Activated T-helper 1 cell treated with anti-CD3 and anti-CD28 coated beads, Interleukin-2, amount 50 U/mL, for 16 hours (primary cell): ENCODE data around the gene NLRP10.
A peak's percentile ranks its signal among the peaks of the same experiment; 100 is the strongest.
"Not testable (repeated sequence)": the region's sequence is repeated elsewhere in the genome, so short reads cannot be mapped to it uniquely, and the experiment has no call there.

Source experiments
- DNase-seq, 2 donors: peaks; one replicate each; pipeline ENCODE4 v3.0.0-alpha.2; 2020; ENCODE audit warnings: low read depth in 1 of 2, low spot score in 1 of 2

NLRP10 gene

GRCh38 chr11:7965386-7965785 is at the start of gene NLRP10:
NLRP10 (minus strand) TSS chr11:7965447; CDS start chr11:7963495, 1,952 bp downstream.
- no peak for DNase-seq

DNA sequence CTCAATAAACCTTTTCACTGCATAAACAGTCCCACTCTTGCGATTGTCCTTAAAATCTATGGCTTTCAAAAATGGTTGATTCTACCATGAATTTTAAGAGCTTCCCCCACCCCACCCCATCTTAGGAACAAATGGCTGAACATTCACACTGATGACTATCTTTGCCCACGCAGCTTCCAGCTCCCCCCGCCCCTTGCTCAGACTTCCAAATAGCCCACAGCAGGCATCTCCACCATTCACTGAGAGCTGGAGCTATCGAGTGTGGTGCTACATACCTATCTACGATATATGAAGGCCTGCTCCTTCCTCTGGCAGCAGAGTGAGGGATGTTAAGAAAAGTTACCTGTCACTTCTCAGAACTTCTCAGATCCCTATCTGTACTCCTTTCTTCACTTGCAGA is 48.6 kb upstream of the NLRP10 start:
- no peak for DNase-seq

GRCh38 chr11:8011981-8012444 is 46.8 kb upstream of the NLRP10 start:
- no peak for DNase-seq

GRCh38 chr11:8011371-8011770 is 46.1 kb upstream of the NLRP10 start:
- no peak for DNase-seq

- DNase-seq, result no peak
Measured at GRCh38 chr11:8009856-8010255, 44.6 kb upstream of the NLRP10 start.

GRCh38 chr11:8008212-8008611 is 43.0 kb upstream of the NLRP10 start:
- DNase-seq, result no peak

DNA sequence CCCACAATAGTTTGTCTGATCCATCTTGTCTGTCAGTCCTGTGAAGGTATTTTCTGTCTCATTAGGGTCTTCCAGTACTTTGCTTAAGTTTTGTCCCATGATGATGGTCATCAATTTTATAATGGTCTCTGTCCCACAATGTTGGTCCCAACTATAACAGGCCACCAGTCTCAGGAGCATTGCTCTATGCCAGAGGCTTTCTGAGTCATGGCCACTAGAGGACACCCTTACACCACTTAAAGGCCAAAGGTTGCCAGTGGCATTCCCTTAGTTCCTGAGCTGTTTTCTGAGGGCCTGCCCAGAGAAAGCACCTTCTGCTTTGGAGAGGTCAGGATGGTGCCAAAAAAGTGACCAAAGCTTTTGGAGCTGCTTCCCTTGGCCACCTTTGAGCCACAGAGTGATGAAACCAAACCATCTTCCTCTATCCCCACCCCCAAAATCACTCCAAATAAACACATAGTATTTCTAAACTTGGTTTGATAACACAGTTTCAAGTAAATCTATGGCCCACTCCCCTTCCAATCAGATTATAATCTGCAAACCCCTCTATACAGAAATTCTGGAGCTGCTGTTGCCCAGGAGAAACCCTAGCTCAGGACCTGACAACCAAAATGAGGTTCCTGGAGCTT is 41.2 kb upstream of the NLRP10 start:
- DNase-seq, result peak in 1 of 2 donors; percentile 14

DNA sequence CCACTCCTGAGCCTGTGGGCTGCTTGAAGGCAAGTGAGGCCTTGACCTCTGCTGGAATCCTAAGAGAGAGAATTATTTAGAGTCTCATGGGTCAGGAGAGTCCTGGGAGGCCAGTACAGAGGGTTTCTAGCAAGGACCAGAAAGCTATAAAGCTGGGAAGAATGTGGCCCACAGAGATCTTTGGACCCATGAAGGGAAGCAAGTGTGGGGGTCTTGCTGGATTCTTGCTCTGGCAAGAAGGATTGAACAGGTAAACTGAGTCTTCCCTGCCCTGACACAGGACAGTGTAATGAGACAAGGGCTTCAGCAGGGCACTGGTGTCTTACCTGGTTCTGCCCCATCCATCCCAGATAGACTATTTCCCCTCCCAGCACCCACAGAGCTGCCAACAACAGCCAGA is 40.3 kb upstream of the NLRP10 start:
- no peak for DNase-seq

- no peak for DNase-seq
Measured at GRCh38 chr11:8004008-8004407, 38.8 kb upstream of the NLRP10 start.

GRCh38 chr11:8003187-8003586 is 37.9 kb upstream of the NLRP10 start:
- DNase-seq, result no peak

DNA sequence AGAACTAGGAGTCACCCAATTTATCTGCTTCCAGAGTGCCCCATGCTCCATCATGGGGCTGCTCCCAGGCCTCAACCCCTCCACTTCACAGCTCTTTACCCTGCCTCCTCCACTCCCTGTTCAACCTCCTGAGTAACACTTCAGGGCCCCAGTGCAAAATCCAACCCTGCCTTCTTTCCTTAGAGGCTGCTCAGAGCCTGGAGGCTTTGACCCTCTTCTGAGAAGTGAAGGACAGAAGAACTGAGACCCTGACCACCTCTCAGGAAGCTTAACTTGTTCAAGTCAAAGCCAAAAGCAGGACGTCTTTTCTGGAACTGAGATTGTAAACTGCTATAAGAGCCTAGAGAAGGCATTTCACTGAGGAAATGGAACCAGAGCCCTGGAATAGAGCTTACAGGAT is 37.4 kb upstream of the NLRP10 start:
- no peak for DNase-seq

DNA sequence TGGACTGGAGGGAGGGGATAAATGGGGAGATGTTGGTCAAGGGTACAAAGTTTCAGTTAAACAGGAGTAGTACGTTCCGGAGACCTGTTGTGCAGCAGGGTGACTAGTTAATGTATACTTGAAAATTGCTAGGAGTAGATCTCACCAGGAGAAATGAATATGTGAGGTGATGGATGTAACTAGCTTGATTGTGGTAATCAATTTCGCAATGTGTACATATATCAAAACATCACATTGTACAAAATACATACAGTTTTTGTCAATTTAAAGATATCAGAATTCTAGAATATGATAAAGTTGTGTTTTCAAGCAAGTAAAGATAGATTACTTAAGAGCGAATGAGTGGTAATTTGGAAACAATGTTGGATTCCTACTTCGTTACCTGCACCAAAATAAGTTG is 35.1 kb upstream of the NLRP10 start:
- no peak for DNase-seq

DNA sequence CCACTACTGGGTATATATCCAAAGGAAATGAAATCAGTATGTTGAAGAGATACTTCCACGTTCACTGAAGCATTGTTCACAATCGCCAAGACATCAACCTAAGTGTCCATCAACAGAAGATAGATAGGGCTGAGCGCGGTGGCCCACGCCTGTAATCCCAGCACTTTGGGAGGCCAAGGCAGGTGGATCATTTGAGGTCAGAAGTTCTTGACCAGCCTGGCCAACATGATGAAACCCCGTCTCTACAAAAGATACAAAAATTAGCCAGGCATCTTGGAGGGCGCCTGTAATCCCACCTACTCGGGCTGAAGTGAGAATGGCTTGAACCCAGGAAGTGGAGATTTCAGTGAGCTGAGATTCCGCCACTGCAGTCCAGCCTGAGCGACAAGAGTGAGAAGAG is 34.5 kb upstream of the NLRP10 start:
- no peak for DNase-seq

DNA sequence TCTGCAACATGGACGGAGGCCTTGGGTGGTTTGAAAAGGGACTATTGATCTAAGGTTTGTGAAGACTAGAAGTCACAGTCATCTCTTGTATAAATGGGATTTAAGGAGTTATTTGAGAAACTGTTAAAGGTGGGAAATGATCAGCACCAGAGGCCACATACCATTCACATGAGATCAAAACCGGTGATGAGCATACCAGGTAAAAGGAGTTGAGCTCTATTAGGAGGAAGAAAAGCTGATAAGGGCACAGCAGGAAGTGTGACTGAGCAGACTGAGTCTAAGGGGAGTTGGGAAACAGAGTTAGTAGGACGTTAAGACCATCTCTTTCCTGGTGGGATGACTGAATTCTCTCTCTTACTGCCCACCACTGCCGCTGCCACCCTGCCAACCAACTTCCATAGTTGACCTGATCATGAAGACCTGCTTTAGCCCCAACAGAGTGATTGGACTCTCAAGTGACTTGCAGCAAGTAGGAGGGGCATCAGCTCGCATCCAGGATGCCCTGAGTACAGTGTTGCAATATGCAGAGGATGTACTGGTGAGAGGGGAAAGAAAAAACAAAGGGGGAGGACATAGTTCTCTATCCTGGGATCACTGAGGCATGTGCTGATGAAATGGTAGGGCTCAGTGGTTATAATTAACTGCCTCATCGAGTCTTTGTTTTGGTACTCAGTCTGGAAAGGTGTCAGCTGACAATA is 29.5 kb upstream of the NLRP10 start:
- DNase-seq, result no peak

DNA sequence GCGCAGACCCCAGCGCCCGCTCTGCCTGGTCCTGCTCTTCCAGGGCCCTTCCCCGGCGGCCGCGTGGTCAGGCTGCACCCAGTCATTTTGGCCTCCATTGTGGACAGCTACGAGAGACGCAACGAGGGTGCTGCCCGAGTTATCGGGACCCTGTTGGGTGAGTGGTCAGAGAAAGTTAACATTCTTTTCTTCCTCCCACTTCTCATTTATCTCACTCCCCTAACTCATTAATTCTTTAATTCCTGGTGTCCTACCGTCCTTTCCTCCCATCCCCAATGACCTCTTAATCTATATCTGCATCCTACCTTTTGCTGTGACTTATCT is 22.3 kb upstream of the NLRP10 start:
- DNase-seq, result not testable (repeated sequence)

DNA sequence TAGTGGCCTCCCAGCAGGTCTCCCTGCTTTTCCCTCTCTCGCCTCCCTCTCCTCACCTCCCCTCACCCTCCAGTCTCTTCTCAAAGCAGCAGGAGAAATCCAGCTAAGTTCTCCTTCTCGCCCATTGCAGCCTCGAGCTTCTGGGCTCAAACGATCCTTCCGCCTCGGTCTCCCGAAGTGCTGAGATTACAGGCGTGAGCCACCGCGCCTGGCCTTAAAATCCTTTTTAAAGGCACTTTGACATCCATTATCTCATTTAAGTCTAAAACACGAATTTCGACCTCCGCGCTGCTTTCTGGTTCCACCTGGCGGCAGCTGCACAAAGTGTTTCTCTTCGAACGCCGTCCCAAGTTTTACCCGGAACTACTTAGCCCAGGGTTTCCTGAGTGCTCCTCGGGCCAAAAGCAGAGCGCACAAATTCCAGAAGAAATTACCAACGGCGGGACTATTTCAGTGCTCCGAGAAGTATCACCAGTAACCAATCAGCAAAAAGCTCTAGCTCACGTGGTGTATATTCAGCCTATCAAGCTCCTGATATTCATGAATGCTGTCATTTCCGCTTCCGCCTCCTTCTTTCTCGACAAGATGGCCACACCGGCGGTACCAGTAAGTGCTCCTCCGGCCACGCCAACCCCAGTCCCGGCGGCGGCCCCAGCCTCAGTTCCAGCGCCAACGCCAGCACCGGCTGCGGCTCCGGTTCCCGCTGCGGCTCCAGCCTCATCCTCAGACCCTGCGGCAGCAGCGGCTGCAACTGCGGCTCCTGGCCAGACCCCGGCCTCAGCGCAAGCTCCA is 21.7 kb upstream of the NLRP10 start, which contains the start of gene EIF3F:
Gene EIF3F (plus strand): TSS at position 570 of the 792 bp plus-strand sequence. CDS start 16 bp downstream, at position 586.
- peak; percentile 68 to 78 for DNase-seq

GRCh38 chr11:7983832-7984590 is 18.8 kb upstream of the NLRP10 start:
- DNase-seq, result no peak

GRCh38 chr11:7982582-7983119 is 17.4 kb upstream of the NLRP10 start:
- no peak for DNase-seq

GRCh38 chr11:7981619-7982157 is 16.4 kb upstream of the NLRP10 start:
- DNase-seq, result no peak

DNA sequence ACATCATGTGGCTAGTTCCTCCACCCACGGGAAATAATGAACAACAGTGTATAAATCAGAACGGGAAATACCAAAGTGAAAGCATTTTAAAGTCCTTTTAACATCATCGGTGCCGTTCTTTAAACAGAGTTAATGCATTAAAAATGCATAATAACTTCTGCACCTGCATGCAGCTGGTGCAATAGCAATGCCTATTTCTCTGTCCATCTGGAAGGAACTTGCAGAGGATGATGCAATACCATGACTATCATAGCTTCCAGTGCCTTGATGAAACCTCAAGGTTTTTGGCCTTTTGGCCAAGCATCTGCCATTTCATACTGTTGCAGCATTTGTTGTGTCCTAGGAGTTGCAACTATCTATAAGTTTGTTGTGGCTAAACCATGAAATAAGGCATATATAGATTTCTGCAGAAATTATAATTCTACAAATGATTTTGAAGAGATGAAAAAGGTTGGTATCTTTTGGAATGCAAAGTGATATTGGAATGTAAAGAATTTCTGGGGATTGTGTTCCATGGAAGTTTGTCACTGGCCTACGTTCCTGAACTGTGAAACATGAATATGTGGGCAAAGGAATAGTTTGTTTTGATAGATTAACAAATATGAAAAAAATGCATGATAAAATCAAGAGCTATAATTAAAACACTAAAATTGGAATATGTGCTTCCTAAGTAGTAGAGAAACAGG is 12.1 kb upstream of the NLRP10 start:
- DNase-seq, result no peak
